GM23338 (cell line): ENCODE data around the gene DPEP3. TPM values are rescaled to one million over a fixed set of nuclear protein-coding genes. Genes with fewer than 3 reads are reported as not detected.

Source experiments
- ATAC-seq: fragments of 200-7000 bp; cut with Tn5 transposase; 3 replicates; pipeline ENCODE4 v1.9.1; 2020
- DNase-seq: peaks from one replicate; pipeline ENCODE4 v3.0.0-alpha.2; 2015; ENCODE audit warnings: low spot score
- H2AFZ ChIP-seq: fragments of 200-600 bp; sonication (generic); 2 replicates; pipeline ENCODE4 v1.8.0; 2016; ENCODE audit warnings: antibody characterized with exemption, mild to moderate bottlenecking, moderate library complexity
- H3F3A ChIP-seq: fragments of 200-600 bp; sonication (generic); replicated peaks from 2 replicates; pipeline ENCODE4 v1.8.0; 2017; ENCODE audit warnings: antibody characterized with exemption, mixed run types, low read depth
- H3K27ac ChIP-seq: fragments of 200-600 bp; sonication (generic); 2 replicates; pipeline ENCODE4 v1.6.1; 2016; ENCODE audit warnings: low read depth
- H3K27me3 ChIP-seq: fragments of 200-600 bp; sonication (generic); 2 replicates; pipeline ENCODE4 v1.8.0; 2016; ENCODE audit warnings: mild to moderate bottlenecking, mixed run types, moderate library complexity; ENCODE audit not compliant: insufficient read depth
- H3K36me3 ChIP-seq: fragments of 200-600 bp; sonication (generic); 2 replicates; pipeline ENCODE4 v1.8.0; 2016; ENCODE audit warnings: mild to moderate bottlenecking; ENCODE audit not compliant: insufficient read depth
- H3K4me1 ChIP-seq: fragments of 200-600 bp; sonication (generic); 2 replicates; pipeline ENCODE4 v1.8.0; 2016; ENCODE audit warnings: mild to moderate bottlenecking, moderate library complexity; ENCODE audit not compliant: insufficient read depth
- H3K4me2 ChIP-seq: fragments of 200-600 bp; sonication (generic); 2 replicates; pipeline ENCODE4 v1.7.1; 2017; ENCODE audit warnings: mixed run types
- H3K4me3 ChIP-seq: fragments of 200-600 bp; sonication (generic); 2 replicates; pipeline ENCODE4 v1.6.1; 2016; ENCODE audit warnings: mixed run types
- H3K79me2 ChIP-seq: fragments of 200-600 bp; sonication (generic); replicated peaks from 2 replicates; pipeline ENCODE4 v1.8.0; 2017; ENCODE audit warnings: mild to moderate bottlenecking; ENCODE audit not compliant: insufficient read depth
- H3K9me2 ChIP-seq: fragments of 200-600 bp; sonication (generic); 2 replicates; pipeline ENCODE4 v1.8.0; 2017; ENCODE audit not compliant: insufficient read depth
- H4K20me1 ChIP-seq: fragments of 200-600 bp; sonication (generic); replicated peaks from 2 replicates; pipeline ENCODE4 v1.8.0; 2017; ENCODE audit warnings: mild to moderate bottlenecking; ENCODE audit not compliant: insufficient read depth
- H3K27ac Mint-ChIP-seq: 2 replicates; pipeline ENCODE4 v1.8.0; 2020; ENCODE audit warnings: inconsistent platforms, mild to moderate bottlenecking, moderate library complexity, mixed read lengths
- H3K27me3 Mint-ChIP-seq: 3 replicates; pipeline ENCODE4 v1.8.0; 2022; ENCODE audit warnings: low read depth, mild to moderate bottlenecking, moderate library complexity, mixed read lengths, inconsistent platforms; ENCODE audit not compliant: insufficient read depth, poor library complexity
- H3K36me3 Mint-ChIP-seq: 3 replicates; pipeline ENCODE4 v1.8.0; 2021; ENCODE audit warnings: low read depth, mild to moderate bottlenecking, inconsistent platforms, moderate library complexity, mixed read lengths
- H3K4me1 Mint-ChIP-seq: 3 replicates; pipeline ENCODE4 v1.8.0; 2020; ENCODE audit warnings: mild to moderate bottlenecking, inconsistent platforms, mixed read lengths
- H3K4me3 Mint-ChIP-seq: 3 replicates; pipeline ENCODE4 v1.8.0; 2021; ENCODE audit warnings: moderate library complexity, mild to moderate bottlenecking, inconsistent platforms, mixed read lengths
- H3K9me3 Mint-ChIP-seq: 3 replicates; pipeline ENCODE4 v1.8.0; 2020; ENCODE audit warnings: moderate library complexity, mild to moderate bottlenecking, inconsistent platforms, mixed read lengths
- CREB1 ChIP-seq: fragments of 250-450 bp; sonication (Bioruptor Pico); IDR thresholded peaks from 2 replicates; pipeline ENCODE4 v1.5.0; 2020; ENCODE audit warnings: low read depth, mild to moderate bottlenecking, moderate library complexity
- EZH2 ChIP-seq: fragments of 200-600 bp; sonication (generic); IDR thresholded peaks from one replicate; pipeline ENCODE4 v1.8.0; 2017; ENCODE audit warnings: antibody characterized with exemption, mild to moderate bottlenecking, low read depth; ENCODE audit not compliant: unreplicated experiment
- JUNB ChIP-seq: IDR thresholded peaks from one replicate; pipeline ENCODE4 v1.6.1; 2016; ENCODE audit warnings: antibody characterized with exemption; ENCODE audit not compliant: unreplicated experiment
- NANOG ChIP-seq: IDR thresholded peaks from 2 replicates; pipeline ENCODE4 v1.6.1; 2016; ENCODE audit warnings: antibody characterized with exemption, borderline replicate concordance
- POLR2AphosphoS5 ChIP-seq: IDR thresholded peaks from 2 replicates; pipeline ENCODE4 v1.6.1; 2016; ENCODE audit warnings: antibody characterized with exemption, low read depth
- ZNF114 ChIP-seq: fragments of 250-450 bp; sonication (Bioruptor Pico); IDR thresholded peaks from 2 replicates; pipeline ENCODE4 v1.5.0; 2020; ENCODE audit warnings: mild to moderate bottlenecking, moderate library complexity
- polyA plus RNA-seq: library from polyadenylated mRNA; unstranded; fragments of >200 nt; fragmentation: Nextera tagmentation; extraction: Ambion mirVana; gene quantifications from 2 replicates; pipeline ENCODE4 v1.2.1, GENCODE V29; 2016
- total RNA-seq: library from RNA; depleted of rRNA; stranded (reverse); fragments of >200 nt; shearing (Covaris generic); gene quantifications from 2 replicates; pipeline ENCODE4 v1.2.3, GENCODE V29; 2014
- TF ChIP-seq, protein P1 (sequence below): IDR thresholded peaks from one replicate; pipeline ENCODE4 v1.6.1; 2018; ENCODE audit warnings: antibody characterized with exemption; ENCODE audit not compliant: unreplicated experiment
- TF ChIP-seq, protein P2 (sequence below): IDR thresholded peaks from 2 replicates; pipeline ENCODE4 v1.6.1; 2016; ENCODE audit warnings: antibody characterized with exemption
- TF ChIP-seq, protein P3 (sequence below): fragments of 250-450 bp; sonication (Bioruptor Pico); IDR thresholded peaks from 2 replicates; pipeline ENCODE4 v1.5.0; 2020; ENCODE audit warnings: mild to moderate bottlenecking, moderate library complexity

Gene DPEP3
- total and polyA plus RNA-seq, 2 experiments from 2014 or later = 8.8 to 18.4 TPM

DNA sequence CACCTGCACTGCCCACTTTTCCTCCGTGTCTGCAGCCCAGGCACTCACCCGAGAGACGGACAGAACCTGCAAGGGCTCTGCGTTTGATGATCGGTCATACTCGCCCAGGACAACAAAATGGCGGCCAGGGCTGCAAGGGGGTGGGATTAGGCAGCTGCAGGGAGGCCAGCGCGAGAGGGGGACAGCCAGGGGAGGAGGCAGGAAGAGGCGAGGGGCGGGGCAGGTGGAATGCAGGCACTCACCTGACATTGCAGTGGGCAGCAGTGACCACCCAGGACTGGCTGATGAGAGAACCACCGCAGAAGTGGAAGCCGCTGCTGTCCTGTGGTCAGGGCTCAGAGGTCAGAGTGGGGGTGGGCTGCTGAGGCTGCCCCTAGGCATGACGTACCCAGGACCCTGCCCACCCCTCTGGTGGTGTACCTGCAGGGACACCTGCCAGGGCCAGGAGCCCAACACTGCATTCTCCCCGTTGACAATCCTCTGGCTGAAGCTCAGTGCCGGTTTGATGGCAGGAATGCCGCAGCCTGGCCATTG lies 49.6 kb downstream of the DPEP3 start (continued):
- TF ChIP-seq, protein P1, sequence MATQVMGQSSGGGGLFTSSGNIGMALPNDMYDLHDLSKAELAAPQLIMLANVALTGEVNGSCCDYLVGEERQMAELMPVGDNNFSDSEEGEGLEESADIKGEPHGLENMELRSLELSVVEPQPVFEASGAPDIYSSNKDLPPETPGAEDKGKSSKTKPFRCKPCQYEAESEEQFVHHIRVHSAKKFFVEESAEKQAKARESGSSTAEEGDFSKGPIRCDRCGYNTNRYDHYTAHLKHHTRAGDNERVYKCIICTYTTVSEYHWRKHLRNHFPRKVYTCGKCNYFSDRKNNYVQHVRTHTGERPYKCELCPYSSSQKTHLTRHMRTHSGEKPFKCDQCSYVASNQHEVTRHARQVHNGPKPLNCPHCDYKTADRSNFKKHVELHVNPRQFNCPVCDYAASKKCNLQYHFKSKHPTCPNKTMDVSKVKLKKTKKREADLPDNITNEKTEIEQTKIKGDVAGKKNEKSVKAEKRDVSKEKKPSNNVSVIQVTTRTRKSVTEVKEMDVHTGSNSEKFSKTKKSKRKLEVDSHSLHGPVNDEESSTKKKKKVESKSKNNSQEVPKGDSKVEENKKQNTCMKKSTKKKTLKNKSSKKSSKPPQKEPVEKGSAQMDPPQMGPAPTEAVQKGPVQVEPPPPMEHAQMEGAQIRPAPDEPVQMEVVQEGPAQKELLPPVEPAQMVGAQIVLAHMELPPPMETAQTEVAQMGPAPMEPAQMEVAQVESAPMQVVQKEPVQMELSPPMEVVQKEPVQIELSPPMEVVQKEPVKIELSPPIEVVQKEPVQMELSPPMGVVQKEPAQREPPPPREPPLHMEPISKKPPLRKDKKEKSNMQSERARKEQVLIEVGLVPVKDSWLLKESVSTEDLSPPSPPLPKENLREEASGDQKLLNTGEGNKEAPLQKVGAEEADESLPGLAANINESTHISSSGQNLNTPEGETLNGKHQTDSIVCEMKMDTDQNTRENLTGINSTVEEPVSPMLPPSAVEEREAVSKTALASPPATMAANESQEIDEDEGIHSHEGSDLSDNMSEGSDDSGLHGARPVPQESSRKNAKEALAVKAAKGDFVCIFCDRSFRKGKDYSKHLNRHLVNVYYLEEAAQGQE = no peak
- TF ChIP-seq POLR2AphosphoS5 = no peak
- no peak for TF ChIP-seq CREB1 (CRISPR knock-in tag)
- no peak for TF ChIP-seq EZH2
- TF ChIP-seq JUNB = no peak
- TF ChIP-seq, protein P2, sequence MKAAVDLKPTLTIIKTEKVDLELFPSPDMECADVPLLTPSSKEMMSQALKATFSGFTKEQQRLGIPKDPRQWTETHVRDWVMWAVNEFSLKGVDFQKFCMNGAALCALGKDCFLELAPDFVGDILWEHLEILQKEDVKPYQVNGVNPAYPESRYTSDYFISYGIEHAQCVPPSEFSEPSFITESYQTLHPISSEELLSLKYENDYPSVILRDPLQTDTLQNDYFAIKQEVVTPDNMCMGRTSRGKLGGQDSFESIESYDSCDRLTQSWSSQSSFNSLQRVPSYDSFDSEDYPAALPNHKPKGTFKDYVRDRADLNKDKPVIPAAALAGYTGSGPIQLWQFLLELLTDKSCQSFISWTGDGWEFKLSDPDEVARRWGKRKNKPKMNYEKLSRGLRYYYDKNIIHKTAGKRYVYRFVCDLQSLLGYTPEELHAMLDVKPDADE = no peak
- no peak for TF ChIP-seq NANOG
- no peak for TF ChIP-seq ZNF114 (CRISPR knock-in tag)

DNA sequence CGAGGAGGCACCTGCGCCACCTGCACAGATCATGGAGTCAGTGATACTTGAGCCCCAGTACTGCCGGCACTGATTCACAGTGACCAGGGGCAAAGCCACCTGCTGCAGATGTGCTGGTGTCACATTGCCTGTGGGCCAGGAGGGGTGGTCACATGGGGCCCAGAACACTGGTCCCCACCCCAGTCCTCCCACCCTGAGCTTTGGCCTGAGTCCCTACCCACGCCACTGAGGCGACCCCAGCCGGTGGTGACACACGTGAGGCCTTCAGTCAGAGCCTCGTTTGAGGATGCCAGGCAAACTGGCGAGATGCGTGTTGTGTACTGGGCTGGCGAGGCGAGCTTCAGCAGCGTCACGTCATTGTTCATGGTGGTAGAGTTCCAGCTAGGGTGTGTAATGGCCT lies 50.1 kb downstream of the DPEP3 start:
- Histone ChIP-seq H3F3A (peaks cover 11% of the 10 kb centered on the region; the same call in 1 of the 2 replicates), H3K9me2 (no peaks in the 10 kb centered on the region), H3K27me3 (no peaks in the 10 kb centered on the region), H3K4me1 (peaks cover 16% of the 10 kb centered on the region; the same call in 1 of the 2 replicates), H3K36me3 (no peaks in the 10 kb centered on the region), H2AFZ (no peak overlapping the region), H3K27ac (no peak overlapping the region), H3K79me2 (0 out of 2 replicates have a peak, but pooled peaks cover 5% of the 10 kb centered on the region), H3K4me3 (no peak overlapping the region), H4K20me1 (peaks cover 3% of the 10 kb centered on the region), H3K4me2 (no peak overlapping the region)
- Mint-ChIP-seq H3K27me3 (peaks cover 28% of the 10 kb centered on the region), H3K9me3 (no peaks in the 10 kb centered on the region), H3K36me3 (peaks cover 13% of the 10 kb centered on the region; the same call in 1 of the 3 replicates), H3K4me1 (peaks cover 26% of the 10 kb centered on the region), H3K4me3 (no peak overlapping the region), H3K27ac (no peak overlapping the region)
- DNase-seq (no peak), ATAC-seq (no peak)
- TF ChIP-seq, protein P2 = no peak
- TF ChIP-seq ZNF114 (CRISPR knock-in tag) (no peak), JUNB (no peak), POLR2AphosphoS5 (no peak)
- TF ChIP-seq, protein P3, sequence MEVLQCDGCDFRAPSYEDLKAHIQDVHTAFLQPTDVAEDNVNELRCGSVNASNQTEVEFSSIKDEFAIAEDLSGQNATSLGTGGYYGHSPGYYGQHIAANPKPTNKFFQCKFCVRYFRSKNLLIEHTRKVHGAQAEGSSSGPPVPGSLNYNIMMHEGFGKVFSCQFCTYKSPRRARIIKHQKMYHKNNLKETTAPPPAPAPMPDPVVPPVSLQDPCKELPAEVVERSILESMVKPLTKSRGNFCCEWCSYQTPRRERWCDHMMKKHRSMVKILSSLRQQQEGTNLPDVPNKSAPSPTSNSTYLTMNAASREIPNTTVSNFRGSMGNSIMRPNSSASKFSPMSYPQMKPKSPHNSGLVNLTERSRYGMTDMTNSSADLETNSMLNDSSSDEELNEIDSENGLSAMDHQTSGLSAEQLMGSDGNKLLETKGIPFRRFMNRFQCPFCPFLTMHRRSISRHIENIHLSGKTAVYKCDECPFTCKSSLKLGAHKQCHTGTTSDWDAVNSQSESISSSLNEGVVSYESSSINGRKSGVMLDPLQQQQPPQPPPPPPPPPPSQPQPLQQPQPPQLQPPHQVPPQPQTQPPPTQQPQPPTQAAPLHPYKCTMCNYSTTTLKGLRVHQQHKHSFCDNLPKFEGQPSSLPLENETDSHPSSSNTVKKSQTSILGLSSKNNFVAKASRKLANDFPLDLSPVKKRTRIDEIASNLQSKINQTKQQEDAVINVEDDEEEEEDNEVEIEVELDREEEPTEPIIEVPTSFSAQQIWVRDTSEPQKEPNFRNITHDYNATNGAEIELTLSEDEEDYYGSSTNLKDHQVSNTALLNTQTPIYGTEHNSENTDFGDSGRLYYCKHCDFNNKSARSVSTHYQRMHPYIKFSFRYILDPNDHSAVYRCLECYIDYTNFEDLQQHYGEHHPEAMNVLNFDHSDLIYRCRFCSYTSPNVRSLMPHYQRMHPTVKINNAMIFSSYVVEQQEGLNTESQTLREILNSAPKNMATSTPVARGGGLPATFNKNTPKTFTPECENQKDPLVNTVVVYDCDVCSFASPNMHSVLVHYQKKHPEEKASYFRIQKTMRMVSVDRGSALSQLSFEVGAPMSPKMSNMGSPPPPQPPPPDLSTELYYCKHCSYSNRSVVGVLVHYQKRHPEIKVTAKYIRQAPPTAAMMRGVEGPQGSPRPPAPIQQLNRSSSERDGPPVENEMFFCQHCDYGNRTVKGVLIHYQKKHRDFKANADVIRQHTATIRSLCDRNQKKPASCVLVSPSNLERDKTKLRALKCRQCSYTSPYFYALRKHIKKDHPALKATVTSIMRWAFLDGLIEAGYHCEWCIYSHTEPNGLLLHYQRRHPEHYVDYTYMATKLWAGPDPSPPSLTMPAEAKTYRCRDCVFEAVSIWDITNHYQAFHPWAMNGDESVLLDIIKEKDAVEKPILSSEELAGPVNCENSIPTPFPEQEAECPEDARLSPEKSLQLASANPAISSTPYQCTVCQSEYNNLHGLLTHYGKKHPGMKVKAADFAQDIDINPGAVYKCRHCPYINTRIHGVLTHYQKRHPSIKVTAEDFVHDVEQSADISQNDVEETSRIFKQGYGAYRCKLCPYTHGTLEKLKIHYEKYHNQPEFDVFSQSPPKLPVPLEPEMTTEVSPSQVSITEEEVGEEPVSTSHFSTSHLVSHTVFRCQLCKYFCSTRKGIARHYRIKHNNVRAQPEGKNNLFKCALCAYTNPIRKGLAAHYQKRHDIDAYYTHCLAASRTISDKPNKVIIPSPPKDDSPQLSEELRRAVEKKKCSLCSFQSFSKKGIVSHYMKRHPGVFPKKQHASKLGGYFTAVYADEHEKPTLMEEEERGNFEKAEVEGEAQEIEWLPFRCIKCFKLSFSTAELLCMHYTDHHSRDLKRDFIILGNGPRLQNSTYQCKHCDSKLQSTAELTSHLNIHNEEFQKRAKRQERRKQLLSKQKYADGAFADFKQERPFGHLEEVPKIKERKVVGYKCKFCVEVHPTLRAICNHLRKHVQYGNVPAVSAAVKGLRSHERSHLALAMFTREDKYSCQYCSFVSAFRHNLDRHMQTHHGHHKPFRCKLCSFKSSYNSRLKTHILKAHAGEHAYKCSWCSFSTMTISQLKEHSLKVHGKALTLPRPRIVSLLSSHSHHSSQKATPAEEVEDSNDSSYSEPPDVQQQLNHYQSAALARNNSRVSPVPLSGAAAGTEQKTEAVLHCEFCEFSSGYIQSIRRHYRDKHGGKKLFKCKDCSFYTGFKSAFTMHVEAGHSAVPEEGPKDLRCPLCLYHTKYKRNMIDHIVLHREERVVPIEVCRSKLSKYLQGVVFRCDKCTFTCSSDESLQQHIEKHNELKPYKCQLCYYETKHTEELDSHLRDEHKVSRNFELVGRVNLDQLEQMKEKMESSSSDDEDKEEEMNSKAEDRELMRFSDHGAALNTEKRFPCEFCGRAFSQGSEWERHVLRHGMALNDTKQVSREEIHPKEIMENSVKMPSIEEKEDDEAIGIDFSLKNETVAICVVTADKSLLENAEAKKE = no peak
